Omental fat pad (tissue), 4 donors: ENCODE results near the gene INSC. TPM values are rescaled to one million over a fixed set of nuclear protein-coding genes. Genes with fewer than 3 reads are reported as not detected.

Experiments used
- ATAC-seq: fragments of 150-250 bp; one replicate; pipeline ENCODE4 v1.9.1; 2016; ENCODE audit warnings: mild to moderate bottlenecking, moderate library complexity; ENCODE audit not compliant: low FRiP score
- DNase-seq: peaks from one replicate; pipeline ENCODE4 v3.0.0-alpha.2; 2019; ENCODE audit warnings: low spot score
- CTCF ChIP-seq, 3 donors: fragments of 450-650 bp; IDR thresholded peaks; one replicate each; pipeline ENCODE4 v1.5.1; 2016 to 2017; ENCODE audit warnings: antibody characterized with exemption in 3 of 3, mild to moderate bottlenecking in 3 of 3, moderate library complexity in 2 of 3
- total RNA-seq, 4 donors: library from RNA; depleted of rRNA; stranded (reverse); fragments of >200 nt; gene quantifications; one replicate each; pipeline ENCODE4 v1.1.0, GENCODE V29; 2016

The INSC gene
- total RNA-seq, 4 donors from 2014 or later, result 3.0 TPM; not detected in 3

- no peak for TF ChIP-seq CTCF (IDR thresholded peaks at IDR 0.05)
- DNase-seq, result no peak
- no peak for ATAC-seq
Observed at GRCh38 chr11:15217416-15217815, 102.7 kb downstream of the INSC start.

GRCh38 chr11:15222777-15223176 lies 108.1 kb downstream of the INSC start:
- no peak for DNase-seq
- no peak for ATAC-seq

GRCh38 chr11:15223318-15223717 lies 108.6 kb downstream of the INSC start:
- ATAC-seq (no peak), DNase-seq (no peak)
- TF ChIP-seq CTCF (IDR thresholded peaks at IDR 0.05), result no peak

More at GRCh38 chr11:15222777-15223176, 108.1 kb downstream of the INSC start:
- TF ChIP-seq CTCF (IDR thresholded peaks at IDR 0.05), result no peak

- no peak for ATAC-seq
- DNase-seq, result no peak
- no peak for TF ChIP-seq CTCF (IDR thresholded peaks at IDR 0.05)
Observed at GRCh38 chr11:15224466-15224865, 109.7 kb downstream of the INSC start.

GRCh38 chr11:15227011-15227410 lies 112.3 kb downstream of the INSC start:
- ATAC-seq, result no peak
- TF ChIP-seq CTCF (IDR thresholded peaks at IDR 0.05), result no peak
- no peak for DNase-seq

- TF ChIP-seq CTCF (IDR thresholded peaks at IDR 0.05), result no peak
- DNase-seq (no peak), ATAC-seq (no peak)
Observed at GRCh38 chr11:15228331-15228849, 113.7 kb downstream of the INSC start.

- TF ChIP-seq CTCF (IDR thresholded peaks at IDR 0.05), result no peak
- ATAC-seq (no peak), DNase-seq (no peak)
Observed at GRCh38 chr11:15229069-15229468, 114.3 kb downstream of the INSC start.
